Measurements from ENCODE around the gene KANSL1. TPM values are rescaled to one million over a fixed set of nuclear protein-coding genes. Genes with fewer than 3 reads are reported as not detected.
A peak's percentile ranks its signal among the peaks of the same experiment; 100 is the strongest.

Gene KANSL1
- total and polyA plus RNA-seq, 10 of the 15 experiments (the other 5 are each of a cell fraction or from before 2014, with no cell fraction given), result 4.7 to 60.6 (median 28.0) TPM

DNA sequence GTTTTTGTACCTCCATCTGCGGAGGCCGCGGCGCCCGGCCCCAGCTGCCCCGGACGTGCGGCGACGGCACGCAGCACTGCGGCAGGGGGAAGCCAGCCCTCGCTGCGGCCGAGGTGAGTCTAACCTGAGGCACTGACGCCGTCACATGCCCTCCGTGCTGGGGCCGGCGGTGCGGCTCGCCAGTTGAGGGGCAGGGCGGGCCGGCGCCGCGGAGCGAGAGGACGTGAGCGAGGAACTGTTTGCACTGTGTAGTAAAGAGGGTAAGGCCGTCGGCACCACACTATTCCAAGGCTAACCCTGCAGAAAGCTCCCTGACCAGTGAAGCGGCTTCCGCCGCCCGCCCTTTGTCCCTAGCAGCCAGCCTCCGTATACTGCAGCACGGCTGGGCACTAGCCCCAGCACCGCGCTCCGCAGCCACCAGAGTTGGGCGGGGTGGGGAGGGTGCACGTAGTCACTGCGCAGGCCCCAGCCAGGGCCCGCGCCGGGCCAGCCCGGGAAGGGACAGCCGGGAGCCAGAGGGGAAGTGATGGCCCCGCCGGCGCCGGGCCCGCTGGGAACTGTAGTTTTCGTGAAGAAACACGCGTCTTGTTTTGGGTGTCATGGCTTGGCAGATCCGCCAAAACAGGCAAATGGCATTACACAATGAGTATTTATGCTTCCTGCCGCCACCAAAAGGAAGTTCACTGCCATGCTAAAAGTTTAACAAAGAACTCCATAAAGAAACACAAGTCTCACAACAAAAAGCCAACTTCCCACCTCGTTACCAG lies 580 bp upstream of the KANSL1 start (continued):
- TF ChIP-seq CHD1 (IDR thresholded peaks at IDR 0.05; ENCODE audit: low read depth, low read length), result peak; percentile 48; the same call in 1 of the 2 replicates
- TF ChIP-seq BRCA1 (IDR thresholded peaks at IDR 0.05; ENCODE audit: low read depth, low read length), result no peak
- peak; percentile 7; the same call in 1 of the 2 replicates for TF ChIP-seq PAX5 (IDR thresholded peaks at IDR 0.05; ENCODE audit: borderline replicate concordance, low read depth, low read length)
- TF ChIP-seq, protein P1, sequence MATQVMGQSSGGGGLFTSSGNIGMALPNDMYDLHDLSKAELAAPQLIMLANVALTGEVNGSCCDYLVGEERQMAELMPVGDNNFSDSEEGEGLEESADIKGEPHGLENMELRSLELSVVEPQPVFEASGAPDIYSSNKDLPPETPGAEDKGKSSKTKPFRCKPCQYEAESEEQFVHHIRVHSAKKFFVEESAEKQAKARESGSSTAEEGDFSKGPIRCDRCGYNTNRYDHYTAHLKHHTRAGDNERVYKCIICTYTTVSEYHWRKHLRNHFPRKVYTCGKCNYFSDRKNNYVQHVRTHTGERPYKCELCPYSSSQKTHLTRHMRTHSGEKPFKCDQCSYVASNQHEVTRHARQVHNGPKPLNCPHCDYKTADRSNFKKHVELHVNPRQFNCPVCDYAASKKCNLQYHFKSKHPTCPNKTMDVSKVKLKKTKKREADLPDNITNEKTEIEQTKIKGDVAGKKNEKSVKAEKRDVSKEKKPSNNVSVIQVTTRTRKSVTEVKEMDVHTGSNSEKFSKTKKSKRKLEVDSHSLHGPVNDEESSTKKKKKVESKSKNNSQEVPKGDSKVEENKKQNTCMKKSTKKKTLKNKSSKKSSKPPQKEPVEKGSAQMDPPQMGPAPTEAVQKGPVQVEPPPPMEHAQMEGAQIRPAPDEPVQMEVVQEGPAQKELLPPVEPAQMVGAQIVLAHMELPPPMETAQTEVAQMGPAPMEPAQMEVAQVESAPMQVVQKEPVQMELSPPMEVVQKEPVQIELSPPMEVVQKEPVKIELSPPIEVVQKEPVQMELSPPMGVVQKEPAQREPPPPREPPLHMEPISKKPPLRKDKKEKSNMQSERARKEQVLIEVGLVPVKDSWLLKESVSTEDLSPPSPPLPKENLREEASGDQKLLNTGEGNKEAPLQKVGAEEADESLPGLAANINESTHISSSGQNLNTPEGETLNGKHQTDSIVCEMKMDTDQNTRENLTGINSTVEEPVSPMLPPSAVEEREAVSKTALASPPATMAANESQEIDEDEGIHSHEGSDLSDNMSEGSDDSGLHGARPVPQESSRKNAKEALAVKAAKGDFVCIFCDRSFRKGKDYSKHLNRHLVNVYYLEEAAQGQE (IDR thresholded peaks at IDR 0.05; ENCODE audit: low read depth, low read length), result no peak
- TF ChIP-seq SREBF1 (IDR thresholded peaks at IDR 0.05; ENCODE audit: low read length), result peak; percentile 83
- TF ChIP-seq BHLHE40 (IDR thresholded peaks at IDR 0.05; ENCODE audit: borderline replicate concordance in 1 of 2, low read depth in 2 of 2, low read length in 1 of 2), result peak in 1 of 2 experiments; percentile 61; a peak in 1 of 4 replicates
- TF ChIP-seq NFYB (IDR thresholded peaks at IDR 0.05; ENCODE audit: insufficient read depth, low read depth, low read length), result no peak
- TF ChIP-seq, protein P2, sequence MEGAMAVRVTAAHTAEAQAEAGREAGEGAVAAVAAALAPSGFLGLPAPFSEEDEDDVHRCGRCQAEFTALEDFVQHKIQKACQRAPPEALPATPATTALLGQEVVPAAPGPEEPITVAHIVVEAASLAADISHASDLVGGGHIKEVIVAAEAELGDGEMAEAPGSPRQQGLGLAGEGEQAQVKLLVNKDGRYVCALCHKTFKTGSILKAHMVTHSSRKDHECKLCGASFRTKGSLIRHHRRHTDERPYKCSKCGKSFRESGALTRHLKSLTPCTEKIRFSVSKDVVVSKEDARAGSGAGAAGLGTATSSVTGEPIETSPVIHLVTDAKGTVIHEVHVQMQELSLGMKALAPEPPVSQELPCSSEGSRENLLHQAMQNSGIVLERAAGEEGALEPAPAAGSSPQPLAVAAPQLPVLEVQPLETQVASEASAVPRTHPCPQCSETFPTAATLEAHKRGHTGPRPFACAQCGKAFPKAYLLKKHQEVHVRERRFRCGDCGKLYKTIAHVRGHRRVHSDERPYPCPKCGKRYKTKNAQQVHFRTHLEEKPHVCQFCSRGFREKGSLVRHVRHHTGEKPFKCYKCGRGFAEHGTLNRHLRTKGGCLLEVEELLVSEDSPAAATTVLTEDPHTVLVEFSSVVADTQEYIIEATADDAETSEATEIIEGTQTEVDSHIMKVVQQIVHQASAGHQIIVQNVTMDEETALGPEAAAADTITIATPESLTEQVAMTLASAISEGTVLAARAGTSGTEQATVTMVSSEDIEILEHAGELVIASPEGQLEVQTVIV (IDR thresholded peaks at IDR 0.05; ENCODE audit: borderline replicate concordance, partially characterized antibody), result no peak
- TF ChIP-seq CREM (IDR thresholded peaks at IDR 0.05; ENCODE audit: low read depth), result peak; percentile 96
- no peak for TF ChIP-seq SUZ12 (IDR thresholded peaks at IDR 0.05; ENCODE audit: unreplicated experiment)
- TF ChIP-seq IKZF2 (IDR thresholded peaks at IDR 0.05), result no peak
- no peak for TF ChIP-seq ZSCAN29 (IDR thresholded peaks at IDR 0.05)
- TF ChIP-seq POLR2AphosphoS5 (IDR thresholded peaks at IDR 0.05; ENCODE audit: low read length), result no peak; the same call in 1 of the 2 replicates
- TF ChIP-seq TCF3 (IDR thresholded peaks at IDR 0.05; ENCODE audit: borderline replicate concordance, insufficient read depth, low read depth, low read length), result peak; percentile 59; the same call in 1 of the 2 replicates
- TF ChIP-seq, protein P3, sequence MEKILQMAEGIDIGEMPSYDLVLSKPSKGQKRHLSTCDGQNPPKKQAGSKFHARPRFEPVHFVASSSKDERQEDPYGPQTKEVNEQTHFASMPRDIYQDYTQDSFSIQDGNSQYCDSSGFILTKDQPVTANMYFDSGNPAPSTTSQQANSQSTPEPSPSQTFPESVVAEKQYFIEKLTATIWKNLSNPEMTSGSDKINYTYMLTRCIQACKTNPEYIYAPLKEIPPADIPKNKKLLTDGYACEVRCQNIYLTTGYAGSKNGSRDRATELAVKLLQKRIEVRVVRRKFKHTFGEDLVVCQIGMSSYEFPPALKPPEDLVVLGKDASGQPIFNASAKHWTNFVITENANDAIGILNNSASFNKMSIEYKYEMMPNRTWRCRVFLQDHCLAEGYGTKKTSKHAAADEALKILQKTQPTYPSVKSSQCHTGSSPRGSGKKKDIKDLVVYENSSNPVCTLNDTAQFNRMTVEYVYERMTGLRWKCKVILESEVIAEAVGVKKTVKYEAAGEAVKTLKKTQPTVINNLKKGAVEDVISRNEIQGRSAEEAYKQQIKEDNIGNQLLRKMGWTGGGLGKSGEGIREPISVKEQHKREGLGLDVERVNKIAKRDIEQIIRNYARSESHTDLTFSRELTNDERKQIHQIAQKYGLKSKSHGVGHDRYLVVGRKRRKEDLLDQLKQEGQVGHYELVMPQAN (conservative IDR thresholded peaks at IDR 0.05), result no peak
- no peak for TF ChIP-seq RAD21 (IDR thresholded peaks at IDR 0.05; ENCODE audit: insufficient read depth, low read depth, low read length)
- no peak for TF ChIP-seq RELB (IDR thresholded peaks at IDR 0.05; ENCODE audit: low read depth)
- no peak for TF ChIP-seq ZNF24 (IDR thresholded peaks at IDR 0.05)
